B cell (primary cell): Measurements from ENCODE around the gene MPC2. TPM values are rescaled to one million over a fixed set of nuclear protein-coding genes. Genes with fewer than 3 reads are reported as not detected.
"Not testable (repeated sequence)": the region's sequence is repeated elsewhere in the genome, so short reads cannot be mapped to it uniquely, and the experiment has no call there.

Source experiments
- ATAC-seq: fragments of 200-7000 bp; cut with Tn5 transposase; one replicate; pipeline ENCODE4 v1.10.0; 2021; ENCODE audit warnings: low read depth, mild to moderate bottlenecking, moderate number of reproducible peaks, moderate library complexity
- CTCF ChIA-PET: fragments of 350-600 bp; sonication (Branson Sonifier 250); formaldehyde crosslinking; loops from one replicate; lab custom pipeline; 2021; ENCODE audit warnings: antibody characterized with exemption, inconsistent platforms; lab: Charles Lee
- POLR2A ChIA-PET: fragments of 350-600 bp; sonication (Branson Sonifier 250); formaldehyde crosslinking; loops from one replicate; lab custom pipeline; 2021; ENCODE audit warnings: antibody characterized with exemption; lab: Charles Lee
- DNase-seq: peaks from one replicate; pipeline ENCODE4 v3.0.0; 2013
- H2AFZ ChIP-seq: 2 replicates; pipeline ENCODE4 v1.6.1; 2012; ENCODE audit warnings: mild to moderate bottlenecking, low read depth, low read length; ENCODE audit not compliant: insufficient read depth, poor library complexity, severe bottlenecking
- H3K27ac ChIP-seq, 2 donors: 1 replicate in 1 of 2; 2 replicates in 1 of 2; pipeline ENCODE4 v1.5.1; 2012 to 2013; ENCODE audit warnings: low read length in 2 of 2, mild to moderate bottlenecking in 2 of 2, moderate library complexity in 1 of 2
- H3K27me3 ChIP-seq, 4 experiments: fragments of 200-600 bp in 1 of 4; sonication (generic) in 1 of 4; replicated peaks in 1 of 4; 1 replicate in 2 of 4; 2 replicates in 2 of 4; pipeline versions ENCODE4 v1.6.1 to v1.7.0; 2013 to 2016; ENCODE audit warnings: low read length in 3 of 4, mild to moderate bottlenecking in 2 of 4, mixed read lengths in 1 of 4, moderate library complexity in 1 of 4; ENCODE audit not compliant: insufficient read depth in 4 of 4, control insufficient read depth in 3 of 4; ENCODE audit errors: control extremely low read depth in 1 of 4
- H3K36me3 ChIP-seq, 2 experiments: replicated peaks in 1 of 2; 1 replicate in 1 of 2; 2 replicates in 1 of 2; pipeline versions ENCODE4 v1.6.1 to v1.7.1; 2013; ENCODE audit warnings: low read length in 1 of 2; ENCODE audit not compliant: insufficient read depth in 2 of 2, control insufficient read depth in 1 of 2; ENCODE audit errors: control extremely low read depth in 1 of 2, extremely low read depth in 1 of 2
- H3K4me1 ChIP-seq, 2 donors: fragments of 200-600 bp in 1 of 2; sonication (generic) in 1 of 2; 1 replicate in 1 of 2; 2 replicates in 1 of 2; pipeline versions ENCODE4 v1.5.1 to v1.6.1; 2013 to 2017; ENCODE audit warnings: low read length in 2 of 2; ENCODE audit not compliant: control insufficient read depth in 2 of 2, insufficient read depth in 2 of 2
- H3K4me2 ChIP-seq: replicated peaks from 2 replicates; pipeline ENCODE3; 2012; ENCODE audit warnings: mild to moderate bottlenecking, low read depth, low read length; ENCODE audit not compliant: poor library complexity, severe bottlenecking
- H3K4me3 ChIP-seq, 5 experiments: fragments of 200-600 bp in 1 of 5; sonication (generic) in 1 of 5; 1 replicate in 3 of 5; 2 replicates in 2 of 5; pipeline versions ENCODE4 v1.5.1 to v1.7.0; 2011 to 2016; ENCODE audit warnings: low read length in 4 of 5, mild to moderate bottlenecking in 4 of 5, low read depth in 2 of 5, control low read depth in 1 of 5, moderate library complexity in 1 of 5; ENCODE audit not compliant: insufficient read depth in 1 of 5; ENCODE audit errors: control extremely low read depth in 1 of 5, extremely low read depth in 1 of 5
- H3K79me2 ChIP-seq: fragments of 200-600 bp; sonication (generic); one replicate; pipeline ENCODE4 v1.6.0; 2016; ENCODE audit warnings: low read length; ENCODE audit not compliant: control insufficient read depth, insufficient read depth
- H3K9ac ChIP-seq: fragments of 200-600 bp; sonication (generic); 2 replicates; pipeline ENCODE4 v1.6.1; 2017; ENCODE audit warnings: mild to moderate bottlenecking, low read length, moderate library complexity
- H3K9me3 ChIP-seq, 3 donors: one replicate each; pipeline versions ENCODE4 v1.6.1 to v1.7.1; 2013; ENCODE audit warnings: low read length in 2 of 3; ENCODE audit not compliant: control insufficient read depth in 2 of 3, insufficient read depth in 1 of 3; ENCODE audit errors: control extremely low read depth in 1 of 3
- H4K20me1 ChIP-seq: 2 replicates; pipeline ENCODE4 v1.6.0; 2012; ENCODE audit warnings: mild to moderate bottlenecking, low read length; ENCODE audit not compliant: insufficient read depth, control insufficient read depth, poor library complexity, severe bottlenecking
- H3K27ac Mint-ChIP-seq: one replicate; pipeline ENCODE4 v1.8.0; 2021; ENCODE audit warnings: mixed read lengths
- H3K27me3 Mint-ChIP-seq: one replicate; pipeline ENCODE4 v1.8.0; 2021; ENCODE audit warnings: mixed read lengths
- H3K4me1 Mint-ChIP-seq: one replicate; pipeline ENCODE4 v1.8.0; 2021; ENCODE audit warnings: mixed read lengths
- H3K4me3 Mint-ChIP-seq: one replicate; pipeline ENCODE4 v1.8.0; 2021; ENCODE audit warnings: mixed read lengths
- H3K9me3 Mint-ChIP-seq: one replicate; pipeline ENCODE4 v1.8.0; 2022; ENCODE audit warnings: mixed read lengths; ENCODE audit not compliant: insufficient read depth
- EZH2 ChIP-seq: IDR thresholded peaks from 2 replicates; pipeline ENCODE4 v1.6.1; 2012; ENCODE audit warnings: borderline replicate concordance, low read depth, mild to moderate bottlenecking, moderate library complexity, low read length; ENCODE audit not compliant: insufficient read depth, poor library complexity, severe bottlenecking
- WGBS: methylation state at CpG from one replicate; pipeline ENCODE4 v1.1.5; 2013; ENCODE audit warnings: missing lambda C conversion rate; ENCODE audit not compliant: insufficient coverage; 5-methylcytosine and 5-hydroxymethylcytosine counted together
- intact Hi-C: fragments of 100-400 bp; cut with micrococcal nuclease; formaldehyde crosslinking; loops from one replicate; pipeline ENCODE4 v1.10.0; 2022
- polyA plus RNA-seq: library from polyadenylated mRNA; depleted of rRNA; stranded (reverse); fragments of >200 nt; gene quantifications from 2 replicates; pipeline ENCODE4 v1.2.3, GENCODE V29; 2012
- total RNA-seq, 2 donors: library from RNA; stranded (reverse); fragments of 120-200 nt in 1 of 2; gene quantifications; 1 replicate in 1 of 2; 2 replicates in 1 of 2; pipeline versions ENCODE4 v1.2.3 to v1.2.4, GENCODE V29; 2013 to 2022
- TF ChIP-seq, protein P1 (sequence below): fragments of 200-600 bp; IDR thresholded peaks from one replicate; pipeline ENCODE4 v1.8.0; 2022; ENCODE audit warnings: antibody characterized with exemption, mild to moderate bottlenecking

MPC2 gene
- total and polyA plus RNA-seq, 2 donors (not counting 1 experiment from before 2014, with no cell fraction given), result 16.4 to 17.5 TPM

DNA sequence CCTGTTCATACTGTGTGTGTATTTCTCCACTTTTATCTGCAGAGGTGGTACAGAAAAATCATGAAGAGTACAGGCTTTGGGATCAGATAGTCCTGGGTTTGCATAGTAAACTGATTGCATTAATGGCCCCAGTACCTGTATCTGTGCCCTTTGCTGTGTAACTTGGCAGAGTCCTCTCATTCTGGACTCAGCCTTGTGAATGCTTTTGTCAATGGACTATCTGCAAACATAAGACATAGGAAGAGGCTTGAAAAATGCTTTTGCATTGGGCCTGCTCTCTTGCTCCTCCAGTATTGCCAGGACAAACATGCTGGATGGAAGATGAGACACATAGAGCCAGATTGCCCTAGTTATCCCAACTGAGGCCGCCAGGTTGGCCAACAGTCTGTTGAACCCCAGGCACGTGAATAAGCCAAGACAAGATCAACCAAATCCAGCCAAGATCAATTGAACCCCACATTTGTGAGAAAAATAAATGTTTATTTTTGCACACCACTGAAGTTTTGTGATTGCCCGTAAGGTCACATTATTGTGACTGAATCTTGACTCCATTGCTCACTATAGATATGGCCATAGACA lies 60.2 kb downstream of the MPC2 start:
- no peak for ATAC-seq
- POLR2A ChIA-PET, result no interaction called here
- no peaks in the 10 kb centered on the region for H3K4me1 Mint-ChIP-seq

DNA sequence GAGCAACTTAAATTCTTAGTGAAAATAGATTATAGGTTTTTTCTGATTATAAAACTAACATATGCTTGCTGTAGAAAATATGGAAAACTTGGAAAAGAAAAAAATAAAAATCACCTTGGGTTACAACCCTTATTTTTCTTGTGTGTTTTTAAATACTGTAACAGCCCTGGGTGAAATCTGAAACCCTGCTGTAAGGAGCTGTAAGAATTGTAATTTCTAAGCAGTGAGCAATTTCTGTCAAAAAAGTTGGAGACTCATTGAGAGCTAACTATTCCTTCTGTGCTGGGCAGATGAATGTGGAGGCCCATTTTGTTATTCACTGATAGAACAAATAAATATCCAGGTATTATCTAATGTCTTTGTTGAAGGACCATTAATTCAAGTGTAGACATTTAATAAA lies 65.5 kb downstream of the MPC2 start:
- no peak overlapping the region for H3K27ac Mint-ChIP-seq
- intact Hi-C loops, result no loop called here
- H4K20me1 ChIP-seq, result no peaks in the 10 kb centered on the region
- ChIA-PET CTCF (interaction anchor here (0.6 kb wide), 1 partner anchor 749 kb away, joined by 5 read pairs; no protein-coding TSS in a partner anchor), POLR2A (no interaction called here)
- no peak overlapping the region for H3K4me3 Mint-ChIP-seq
- no peak overlapping the region for H2AFZ ChIP-seq
- H3K27me3 Mint-ChIP-seq, result no peaks in the 10 kb centered on the region
- ATAC-seq (no peak), DNase-seq (no peak)
- no peaks in the 10 kb centered on the region for H3K9me3 ChIP-seq
- H3K4me3 ChIP-seq, result no peak overlapping the region
- no peak overlapping the region for H3K9ac ChIP-seq
- H3K27me3 ChIP-seq, result no peaks in the 10 kb centered on the region
- no peak overlapping the region for H3K27ac ChIP-seq
- TF ChIP-seq EZH2, result no peak
- TF ChIP-seq, protein P1, sequence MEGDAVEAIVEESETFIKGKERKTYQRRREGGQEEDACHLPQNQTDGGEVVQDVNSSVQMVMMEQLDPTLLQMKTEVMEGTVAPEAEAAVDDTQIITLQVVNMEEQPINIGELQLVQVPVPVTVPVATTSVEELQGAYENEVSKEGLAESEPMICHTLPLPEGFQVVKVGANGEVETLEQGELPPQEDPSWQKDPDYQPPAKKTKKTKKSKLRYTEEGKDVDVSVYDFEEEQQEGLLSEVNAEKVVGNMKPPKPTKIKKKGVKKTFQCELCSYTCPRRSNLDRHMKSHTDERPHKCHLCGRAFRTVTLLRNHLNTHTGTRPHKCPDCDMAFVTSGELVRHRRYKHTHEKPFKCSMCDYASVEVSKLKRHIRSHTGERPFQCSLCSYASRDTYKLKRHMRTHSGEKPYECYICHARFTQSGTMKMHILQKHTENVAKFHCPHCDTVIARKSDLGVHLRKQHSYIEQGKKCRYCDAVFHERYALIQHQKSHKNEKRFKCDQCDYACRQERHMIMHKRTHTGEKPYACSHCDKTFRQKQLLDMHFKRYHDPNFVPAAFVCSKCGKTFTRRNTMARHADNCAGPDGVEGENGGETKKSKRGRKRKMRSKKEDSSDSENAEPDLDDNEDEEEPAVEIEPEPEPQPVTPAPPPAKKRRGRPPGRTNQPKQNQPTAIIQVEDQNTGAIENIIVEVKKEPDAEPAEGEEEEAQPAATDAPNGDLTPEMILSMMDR, result no peak
- H3K36me3 ChIP-seq, result no peaks in the 10 kb centered on the region
- no peaks in the 10 kb centered on the region for H3K4me1 ChIP-seq
- H3K4me1 Mint-ChIP-seq, result no peaks in the 10 kb centered on the region
- H3K4me2 ChIP-seq, result no peak overlapping the region
- H3K79me2 ChIP-seq, result no peaks in the 10 kb centered on the region
- no peaks in the 10 kb centered on the region for H3K9me3 Mint-ChIP-seq

More for the DNA sequence above, 60.2 kb downstream of the MPC2 start:
- TF ChIP-seq, protein P1, result no peak
- TF ChIP-seq EZH2, result no peak
- Histone ChIP-seq H3K4me3 (no peak overlapping the region), H3K9ac (no peak overlapping the region), H2AFZ (no peak overlapping the region), H3K36me3 (no peaks in the 10 kb centered on the region), H3K4me1 (no peaks in the 10 kb centered on the region), H3K9me3 (no peaks in the 10 kb centered on the region), H3K27ac (no peak overlapping the region), H3K4me2 (no peak overlapping the region), H3K79me2 (no peaks in the 10 kb centered on the region), H3K27me3 (no peaks in the 10 kb centered on the region), H4K20me1 (no peaks in the 10 kb centered on the region)
- intact Hi-C loops, result no loop called here
- CTCF ChIA-PET, result no interaction called here
- Mint-ChIP-seq H3K9me3 (no peaks in the 10 kb centered on the region), H3K27me3 (no peaks in the 10 kb centered on the region), H3K4me3 (no peak overlapping the region), H3K27ac (no peak overlapping the region)
- WGBS, result no CpG with 5 or more reads among the region's 3 CpGs
- no peak for DNase-seq

DNA sequence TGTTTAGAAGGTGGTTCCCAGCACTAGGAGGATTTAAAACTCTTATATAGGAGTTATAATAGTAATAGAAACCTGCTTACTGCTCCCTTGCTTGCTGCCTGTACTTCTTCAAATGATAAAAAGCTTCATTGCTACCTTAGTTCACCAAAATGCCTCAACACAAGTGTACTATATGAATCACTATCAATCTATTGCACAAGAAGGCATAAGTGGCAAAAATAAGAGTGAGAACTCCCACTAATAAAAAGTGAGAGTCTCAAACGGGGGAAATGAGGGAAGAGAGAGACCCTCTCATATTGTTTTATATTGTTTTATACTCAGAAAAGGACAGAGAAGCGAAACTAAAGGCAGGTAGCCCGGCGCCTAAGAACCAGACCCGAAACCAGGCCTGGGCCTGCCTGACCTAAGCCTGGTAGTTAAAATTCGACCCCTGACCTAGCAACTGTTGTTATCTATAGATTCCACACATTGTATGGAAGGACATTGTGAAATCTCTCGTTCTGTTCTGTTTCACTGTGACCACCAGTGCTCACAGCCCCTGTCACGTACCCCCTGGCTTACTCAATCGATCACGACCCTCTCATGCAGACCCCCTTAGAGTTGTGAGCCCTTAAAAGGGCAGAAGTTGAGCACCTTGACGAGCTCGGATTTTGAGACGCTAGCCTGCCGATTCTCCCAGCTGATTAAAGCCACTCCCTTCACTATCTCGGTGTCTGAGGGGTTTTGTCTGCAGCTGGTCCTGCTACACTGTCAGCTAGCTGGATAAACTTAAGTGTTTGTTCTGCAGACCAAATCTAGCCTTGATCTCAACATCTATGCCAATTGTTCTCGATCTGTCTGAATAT lies 67.5 kb downstream of the MPC2 start:
- H3K9me3 Mint-ChIP-seq, H3K27ac ChIP-seq, H3K4me2 ChIP-seq, H3K4me1 ChIP-seq, H3K27me3 ChIP-seq, H3K79me2 ChIP-seq, H3K4me3 Mint-ChIP-seq, ATAC-seq, H3K27ac Mint-ChIP-seq, H3K36me3 ChIP-seq, H4K20me1 ChIP-seq, H3K9me3 ChIP-seq, intact Hi-C loops, H2AFZ ChIP-seq, H3K27me3 Mint-ChIP-seq, CTCF ChIA-PET, H3K4me1 Mint-ChIP-seq, DNase-seq, H3K9ac ChIP-seq, POLR2A ChIA-PET, H3K4me3 ChIP-seq: not testable (repeated sequence)
- WGBS, result 85% methylated on average over 4 of the region's 16 CpGs
